ENCODE results near the gene SGPP2. TPM values are rescaled to one million over a fixed set of nuclear protein-coding genes. Genes with fewer than 3 reads are reported as not detected.

SGPP2 gene
- total and polyA plus RNA-seq, 2 donors (not counting 3 experiments of a cell fraction or from before 2014, with no cell fraction given), result not detected

- Histone ChIP-seq H3K27ac (ENCODE audit: insufficient read depth, low read depth, low read length) (no peak overlapping the region), H3K4me1 (ENCODE audit: control insufficient read depth, extremely low read depth, insufficient read depth, low read length) (no peaks in the 10 kb centered on the region), H3K4me3 (replicated peaks in 1 of 3; ENCODE audit: insufficient read depth in 1 of 3, low read depth in 1 of 3, low read length in 3 of 3) (no peak overlapping the region), H3K9me1 (replicated peaks; ENCODE audit: control insufficient read depth, extremely low read depth, insufficient read depth, low read length) (no peaks in the 10 kb centered on the region), H3K4me2 (ENCODE audit: insufficient read depth, low read length) (no peak overlapping the region), H4K20me1 (replicated peaks; ENCODE audit: control insufficient read depth, extremely low read depth, insufficient read depth, low read length) (no peaks in the 10 kb centered on the region), H3K36me3 (ENCODE audit: control insufficient read depth in 2 of 2, extremely low read depth in 1 of 2, insufficient read depth in 2 of 2, low read length in 2 of 2) (peaks cover 0 to 3% of the 10 kb centered on the region in 2 experiments), H2AFZ (ENCODE audit: low read depth, low read length) (no peak overlapping the region), H3K9ac (replicated peaks; ENCODE audit: extremely low read depth, insufficient read depth, low read length) (no peak overlapping the region), H3K9me3 (replicated peaks; ENCODE audit: control insufficient read depth, insufficient read depth, low read length) (no peaks in the 10 kb centered on the region), H3K79me2 (ENCODE audit: control insufficient read depth, insufficient read depth, low read length) (no peaks in the 10 kb centered on the region), H3K27me3 (ENCODE audit: control insufficient read depth in 2 of 2, insufficient read depth in 2 of 2, low read length in 2 of 2) (no peaks in the 10 kb centered on the region)
- intact Hi-C loops (cut with micrococcal nuclease), result no loop called here
- ChIA-PET CTCF (interaction anchor here (0.8 to 1.9 kb wide), 3 partner anchors 9 to 252 kb away, joined by 4 to 28 read pairs (median 4); no protein-coding TSS in a partner anchor), POLR2A (no interaction called here)
- DNase-seq (ENCODE audit: low read depth, low spot score) (no peak), FAIRE-seq (no peak)
- BruUV-seq (replicated peaks), result no TSS peak
- TF ChIP-seq CTCF (IDR thresholded peaks at IDR 0.05; ENCODE audit: extremely low read depth in 1 of 2, insufficient read depth in 1 of 2, low read depth in 1 of 2, low read length in 2 of 2) (no peak), MAX (IDR thresholded peaks at IDR 0.05; ENCODE audit: insufficient read depth, insufficient read length) (no peak), POLR2AphosphoS5 (IDR thresholded peaks at IDR 0.05; ENCODE audit: insufficient read depth, low read depth, low read length) (no peak), EZH2 (IDR thresholded peaks at IDR 0.05; ENCODE audit: borderline replicate concordance, low read depth, low read length, severe bottlenecking) (no peak), POLR2A (IDR thresholded peaks at IDR 0.05; ENCODE audit: low read depth, low read length) (no peak), GATA2 (IDR thresholded peaks at IDR 0.05; ENCODE audit: insufficient read depth, insufficient read length, low read depth, low read length) (no peak), JUN (IDR thresholded peaks at IDR 0.05; ENCODE audit: borderline replicate concordance, insufficient read depth, insufficient read length, low read depth) (no peak)
- dilution Hi-C loops (cut with MboI; ENCODE audit: extremely low pct_ligation_motif_present, low sequenced_read_pairs), result no loop called here
Measured at GRCh38 chr2:222569826-222570225, 145.5 kb downstream of the SGPP2 start.
